Measurements from ENCODE around the gene SPHK2.

DNA sequence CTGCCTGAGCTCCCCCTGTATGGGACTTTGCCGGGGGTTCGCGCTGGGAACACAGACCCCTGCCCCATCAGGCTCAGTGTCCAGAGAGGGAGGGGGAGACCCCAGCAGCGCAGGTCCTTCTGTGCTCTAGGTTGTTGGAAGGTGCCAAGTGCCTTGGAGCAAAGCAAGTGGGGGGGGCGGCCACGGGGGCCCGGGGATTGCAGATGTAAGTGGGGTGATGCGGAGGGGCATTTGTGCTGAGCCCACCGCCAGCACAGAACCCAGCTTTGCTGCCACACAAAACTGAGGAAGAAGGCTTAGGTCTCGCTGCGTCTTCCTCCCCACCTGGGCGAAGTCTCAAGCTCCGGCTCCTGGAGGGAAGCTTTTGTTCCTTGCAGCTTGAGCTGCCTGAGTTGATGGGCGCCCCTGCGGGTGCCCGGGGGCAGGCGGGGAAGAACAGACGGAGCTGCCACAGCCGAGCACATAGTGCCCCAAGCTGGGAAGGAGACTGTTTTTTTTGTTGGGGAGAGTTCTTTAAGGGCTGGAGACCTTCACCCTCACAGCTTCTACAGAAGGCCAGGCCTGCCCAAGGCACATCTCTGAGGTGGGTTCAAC is 55.0 kb downstream of the SPHK2 start:
- TF ChIP-seq, protein P1, sequence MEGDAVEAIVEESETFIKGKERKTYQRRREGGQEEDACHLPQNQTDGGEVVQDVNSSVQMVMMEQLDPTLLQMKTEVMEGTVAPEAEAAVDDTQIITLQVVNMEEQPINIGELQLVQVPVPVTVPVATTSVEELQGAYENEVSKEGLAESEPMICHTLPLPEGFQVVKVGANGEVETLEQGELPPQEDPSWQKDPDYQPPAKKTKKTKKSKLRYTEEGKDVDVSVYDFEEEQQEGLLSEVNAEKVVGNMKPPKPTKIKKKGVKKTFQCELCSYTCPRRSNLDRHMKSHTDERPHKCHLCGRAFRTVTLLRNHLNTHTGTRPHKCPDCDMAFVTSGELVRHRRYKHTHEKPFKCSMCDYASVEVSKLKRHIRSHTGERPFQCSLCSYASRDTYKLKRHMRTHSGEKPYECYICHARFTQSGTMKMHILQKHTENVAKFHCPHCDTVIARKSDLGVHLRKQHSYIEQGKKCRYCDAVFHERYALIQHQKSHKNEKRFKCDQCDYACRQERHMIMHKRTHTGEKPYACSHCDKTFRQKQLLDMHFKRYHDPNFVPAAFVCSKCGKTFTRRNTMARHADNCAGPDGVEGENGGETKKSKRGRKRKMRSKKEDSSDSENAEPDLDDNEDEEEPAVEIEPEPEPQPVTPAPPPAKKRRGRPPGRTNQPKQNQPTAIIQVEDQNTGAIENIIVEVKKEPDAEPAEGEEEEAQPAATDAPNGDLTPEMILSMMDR (IDR thresholded peaks at IDR 0.05) = no peak
- TF ChIP-seq POLR2A (IDR thresholded peaks at IDR 0.05) = no peak
